Adrenal gland (tissue), 19 donors: ENCODE data around the gene REEP2. TPM values are rescaled to one million over a fixed set of nuclear protein-coding genes. Genes with fewer than 3 reads are reported as not detected.
"Not testable (repeated sequence)": the region's sequence is repeated elsewhere in the genome, so short reads cannot be mapped to it uniquely, and the experiment has no call there.

Experiments used
- DNase-seq, 7 donors: peaks; one replicate each; pipeline ENCODE4 v3.0.0-alpha.2; 2019 to 2020
- H3K27ac ChIP-seq, 5 donors: fragments of 200-600 bp; sonication (generic) in 4 of 5; 1 replicate in 3 of 5; 2 replicates in 2 of 5; pipeline versions ENCODE4 v1.5.1 to v1.8.0; 2016 to 2020; ENCODE audit warnings: mild to moderate bottlenecking in 1 of 5
- H3K27me3 ChIP-seq: fragments of 200-600 bp; 2 replicates; pipeline ENCODE4 v1.8.0; 2021
- H3K36me3 ChIP-seq, 2 donors: fragments of 200-600 bp; replicated peaks in 1 of 2; 1 replicate in 1 of 2; 2 replicates in 1 of 2; pipeline versions ENCODE4 v1.5.1 to v1.8.0; 2018 to 2022
- H3K4me1 ChIP-seq, 2 donors: fragments of 200-600 bp; replicated peaks in 1 of 2; 1 replicate in 1 of 2; 2 replicates in 1 of 2; pipeline versions ENCODE4 v1.5.1 to v1.8.0; 2018 to 2021
- H3K4me3 ChIP-seq, 4 donors: fragments of 200-600 bp; sonication (generic) in 3 of 4; one replicate each; pipeline ENCODE4 v1.5.1; 2016 to 2018
- H3K9me3 ChIP-seq, 3 donors: fragments of 200-600 bp; sonication (generic) in 1 of 3; replicated peaks in 1 of 3; 1 replicate in 2 of 3; 2 replicates in 1 of 3; pipeline versions ENCODE4 v1.5.1 to v1.8.0; 2016 to 2021
- POLR2A ChIP-seq, 2 donors: fragments of 450-650 bp; IDR thresholded peaks; one replicate each; pipeline ENCODE4 v1.6.1; 2017; ENCODE audit warnings: antibody characterized with exemption in 2 of 2, mild to moderate bottlenecking in 2 of 2, moderate library complexity in 1 of 2
- WGBS, 4 donors: extraction: QIAGEN DNeasy Blood & Tissue Kit in 2 of 4; methylation state at CpG; one replicate each; pipeline versions ENCODE4 v1.1.5 to v1.1.7; 2013 to 2017; 5-methylcytosine and 5-hydroxymethylcytosine counted together
- intact Hi-C, 2 donors: fragments of 100-400 bp; cut with DNase I; formaldehyde crosslinking; loops; one replicate each; pipeline versions ENCODE4 v1.14.1 to v1.15.0; 2022 to 2023
- long read RNA-seq, 10 donors: library from polyadenylated mRNA in 3 of 10; unstranded in 2 of 10; stranded (forward) in 1 of 10; transcript quantifications; one replicate each; pipeline ENCODE4 v2.0.0 and lab custom pipeline, GENCODE V29; 2021 to 2026
- polyA plus RNA-seq, 3 donors: library from polyadenylated mRNA; stranded (reverse); fragments of 200-250 nt in 2 of 3; fragments of 350-450 nt in 1 of 3; fragmentation: Illumina TruSeq in 1 of 3; extraction: RNeasy Lipid Tissue Mini Kit (QIAGEN cat#74804) in 1 of 3; gene quantifications; one replicate each; pipeline ENCODE4 v1.2.3, GENCODE V29; 2013 to 2014
- total RNA-seq, 9 donors: library from RNA; depleted of rRNA in 4 of 9; stranded (reverse); fragments of >200 nt in 4 of 9; fragments of 120-200 nt in 1 of 9; fragmentation: NEBNext Ultra II Directional in 1 of 9; extraction: Animal tissue kit (Norgen Biotek cat#: 25700) in 1 of 9; gene quantifications; one replicate each; pipeline versions ENCODE4 v1.1.0 to v1.2.4, GENCODE V29; 2013 to 2023
- TF ChIP-seq, protein P1 (sequence below), 6 experiments: fragments of 450-650 bp in 4 of 6; fragments of 200-600 bp in 2 of 6; sonication (generic) in 1 of 6; IDR thresholded peaks; 1 replicate in 5 of 6; 2 replicates in 1 of 6; pipeline versions ENCODE4 v1.5.1 to v1.8.0; 2016 to 2021; ENCODE audit warnings: antibody characterized with exemption in 6 of 6, mild to moderate bottlenecking in 2 of 6, moderate library complexity in 1 of 6
- donor health status: healthy with polysubstance abuse.
- donor health status: Bipolar disorder and iron deficiency.
- donor health status: DM: yes; HTN: yes; CAD: no.
- donor health status: DM: no; HTN: no; CAD: no.
- donor health status: DM: no; HTN: no; CAD: no.
- donor health status: DM: yes; HTN: yes; CAD: no.

REEP2 gene
- 10 to 100 TPM in 1 of 9 donors, 1 to 10 TPM in 8; 2.4 to 14.3 (median 5.0) TPM for total RNA-seq
- polyA plus RNA-seq: 10 to 100 TPM in 2 of 3 donors, 1 to 10 TPM in 1; 9.1 to 39.7 (median 11.8) TPM
- long read RNA-seq, donor 1: 0 reads
- long read RNA-seq, donor 2, partial matches to known transcripts: 0 of 1 reads
- long read RNA-seq, donor 2, other reads (novel, unspliced or antisense): 0 of 1 reads
- long read RNA-seq, donor 3: 0 reads
- long read RNA-seq, donor 4: 0 reads
- long read RNA-seq, donor 5, transcript REEP2-202 (8 exons, 2,170 nt): major isoform, 9 of 13 reads
- long read RNA-seq, donor 5, partial matches to known transcripts: 0 of 13 reads
- long read RNA-seq, donor 5, other reads (novel, unspliced or antisense): 3 of 13 reads
- long read RNA-seq, donor 6, transcript REEP2-202 (8 exons, 2,170 nt): major isoform, 5 of 9 reads
- long read RNA-seq, donor 6, partial matches to known transcripts: 0 of 9 reads
- long read RNA-seq, donor 6, other reads (novel, unspliced or antisense): 3 of 9 reads
- long read RNA-seq, donor 7: 0 reads
- long read RNA-seq, donor 8, partial matches to known transcripts: 0 of 1 reads
- long read RNA-seq, donor 8, other reads (novel, unspliced or antisense): 0 of 1 reads
- long read RNA-seq, donor 9: 0 reads
- long read RNA-seq, donor 10, partial matches to known transcripts: 0 of 2 reads
- long read RNA-seq, donor 10, other reads (novel, unspliced or antisense): 0 of 2 reads

DNA sequence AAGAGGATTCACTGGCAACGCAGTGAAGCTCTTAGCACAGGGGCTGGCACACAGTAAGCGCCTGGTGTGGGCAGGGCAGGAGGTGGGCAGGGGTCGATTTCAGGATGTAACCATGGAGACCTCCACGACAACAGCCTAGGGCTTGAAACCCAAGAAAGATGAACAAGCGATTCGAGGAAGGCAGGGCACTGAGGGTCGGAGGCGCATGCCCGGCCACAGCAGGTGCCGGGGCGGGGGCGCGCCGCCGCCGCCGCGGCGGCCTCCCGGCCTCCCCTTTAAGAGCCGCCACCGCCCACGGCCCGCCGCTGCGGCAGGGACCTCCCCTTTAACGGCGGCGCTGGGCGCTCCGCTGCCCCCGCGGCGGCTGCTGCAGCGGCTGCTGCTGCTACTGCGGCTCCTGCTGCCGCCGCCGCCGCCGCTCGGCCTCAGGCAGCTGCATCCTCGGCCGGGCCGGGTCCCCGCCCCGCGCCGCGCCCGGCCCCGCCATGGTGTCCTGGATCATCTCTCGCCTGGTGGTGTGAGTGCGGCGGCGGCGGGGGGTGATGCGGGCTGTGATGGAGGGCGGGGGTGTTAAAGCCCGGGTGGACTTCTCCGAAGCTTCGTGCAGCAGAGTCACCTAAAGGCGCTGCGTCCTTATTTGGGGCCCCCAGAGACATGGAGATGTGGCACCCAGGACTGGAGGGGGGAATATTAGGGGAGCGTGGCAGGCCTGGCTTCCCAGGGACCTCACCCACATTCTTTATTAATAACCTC, at the start of gene REEP2:
REEP2 (plus strand) TSS at position 334 of the 753 bp plus-strand sequence; CDS start at position 486, 152 bp downstream.
- 0 to 5% (median 2%) methylated on average over 6 to 65 of the region's 65 CpGs for WGBS, 4 donors
- Histone ChIP-seq H3K36me3 (peaks cover 0 to 25% of the 10 kb centered on the region in 2 donors), H3K27me3 (no peaks in the 10 kb centered on the region), H3K9me3 (no peaks in the 10 kb centered on the region), H3K4me3 (peak within 1 kb of the TSS in 2 of 4 donors; percentile 16 to 63), H3K27ac (peak within 1 kb of the TSS in 2 of 5 donors; percentile 11 to 16), H3K4me1 (peaks cover 6 to 17% of the 10 kb centered on the region in 2 donors)
- TF ChIP-seq, protein P1, sequence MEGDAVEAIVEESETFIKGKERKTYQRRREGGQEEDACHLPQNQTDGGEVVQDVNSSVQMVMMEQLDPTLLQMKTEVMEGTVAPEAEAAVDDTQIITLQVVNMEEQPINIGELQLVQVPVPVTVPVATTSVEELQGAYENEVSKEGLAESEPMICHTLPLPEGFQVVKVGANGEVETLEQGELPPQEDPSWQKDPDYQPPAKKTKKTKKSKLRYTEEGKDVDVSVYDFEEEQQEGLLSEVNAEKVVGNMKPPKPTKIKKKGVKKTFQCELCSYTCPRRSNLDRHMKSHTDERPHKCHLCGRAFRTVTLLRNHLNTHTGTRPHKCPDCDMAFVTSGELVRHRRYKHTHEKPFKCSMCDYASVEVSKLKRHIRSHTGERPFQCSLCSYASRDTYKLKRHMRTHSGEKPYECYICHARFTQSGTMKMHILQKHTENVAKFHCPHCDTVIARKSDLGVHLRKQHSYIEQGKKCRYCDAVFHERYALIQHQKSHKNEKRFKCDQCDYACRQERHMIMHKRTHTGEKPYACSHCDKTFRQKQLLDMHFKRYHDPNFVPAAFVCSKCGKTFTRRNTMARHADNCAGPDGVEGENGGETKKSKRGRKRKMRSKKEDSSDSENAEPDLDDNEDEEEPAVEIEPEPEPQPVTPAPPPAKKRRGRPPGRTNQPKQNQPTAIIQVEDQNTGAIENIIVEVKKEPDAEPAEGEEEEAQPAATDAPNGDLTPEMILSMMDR (IDR thresholded peaks at IDR 0.05): peak in 1 of 6 experiments; percentile 23
- TF ChIP-seq POLR2A (IDR thresholded peaks at IDR 0.05): no peak
- DNase-seq: peak in 3 of 7 donors; percentile 41 to 49 (median 42)
- intact Hi-C loops: no loop called here

- no peak for DNase-seq
- H3K36me3 ChIP-seq: peaks cover 0 to 78% of the 10 kb centered on the region in 2 donors
- 94 to 95% (median 94%) methylated on average over 3 of the region's 3 CpGs for WGBS, 4 donors
- H3K27ac ChIP-seq: no peak overlapping the region
- no peaks in the 10 kb centered on the region for H3K27me3 ChIP-seq
- H3K9me3 ChIP-seq: no peaks in the 10 kb centered on the region
- no peak for TF ChIP-seq POLR2A (IDR thresholded peaks at IDR 0.05)
- TF ChIP-seq, protein P1 (IDR thresholded peaks at IDR 0.05): no peak
- H3K4me1 ChIP-seq: no peaks in the 10 kb centered on the region
- no peak overlapping the region for H3K4me3 ChIP-seq
- intact Hi-C loops: no loop called here
These were observed 49.5 kb upstream of the REEP2 start for GRCh38 chr5:138389332-138389731.

GRCh38 chr5:138389911-138390310, 48.9 kb upstream of the REEP2 start:
- DNase-seq, H3K4me3 ChIP-seq, H3K27me3 ChIP-seq, H3K4me1 ChIP-seq, H3K27ac ChIP-seq, intact Hi-C loops, H3K9me3 ChIP-seq: not testable (repeated sequence)
- 92 to 97% (median 93%) methylated on average over 10 of the region's 10 CpGs for WGBS, 4 donors
- H3K36me3 ChIP-seq: peaks cover 0 to 77% of the 10 kb centered on the region in 2 donors

DNA sequence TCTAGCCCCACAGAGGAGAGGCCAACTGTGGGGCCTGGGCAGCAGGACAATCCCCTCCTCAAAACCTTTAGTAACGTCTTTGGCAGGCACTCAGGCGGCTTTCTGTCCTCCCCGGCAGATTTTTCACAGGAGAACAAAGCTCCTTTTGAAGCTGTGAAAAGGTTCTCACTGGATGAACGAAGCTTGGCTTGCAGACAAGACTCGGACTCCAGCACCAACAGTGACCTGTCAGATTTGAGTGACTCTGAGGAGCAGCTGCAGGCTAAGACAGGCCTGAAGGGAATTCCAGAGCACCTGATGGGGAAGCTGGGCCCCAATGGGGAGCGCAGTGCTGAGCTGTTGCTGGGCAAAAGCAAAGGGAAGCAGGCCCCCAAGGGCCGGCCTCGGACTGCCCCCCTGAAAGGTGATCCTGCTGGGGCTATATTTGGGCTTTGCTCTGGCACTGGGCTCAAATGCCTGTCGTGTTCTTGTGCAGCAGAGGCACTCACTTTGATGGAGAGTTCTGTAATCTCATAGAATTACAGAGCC, 46.9 kb upstream of the REEP2 start:
- no peak overlapping the region for H3K4me3 ChIP-seq
- no peaks in the 10 kb centered on the region for H3K4me1 ChIP-seq
- 84 to 93% (median 90%) methylated on average over 8 to 9 of the region's 9 CpGs for WGBS, 4 donors
- TF ChIP-seq POLR2A (IDR thresholded peaks at IDR 0.05): no peak
- TF ChIP-seq, protein P1 (IDR thresholded peaks at IDR 0.05): no peak
- peaks cover 0 to 74% of the 10 kb centered on the region in 2 donors for H3K36me3 ChIP-seq
- H3K27ac ChIP-seq: no peak overlapping the region
- no peak for DNase-seq
- no peaks in the 10 kb centered on the region for H3K27me3 ChIP-seq
- H3K9me3 ChIP-seq: no peaks in the 10 kb centered on the region
- intact Hi-C loops: no loop called here
